Astrocyte (in vitro differentiated cells and primary cell): ENCODE measurements around the gene IL17C. TPM values are rescaled to one million over a fixed set of nuclear protein-coding genes. Genes with fewer than 3 reads are reported as not detected.

Experiments
- DNase-seq: peaks from one replicate; pipeline ENCODE4 v3.0.0-alpha.2; 2010; ENCODE audit warnings: low read depth
- FAIRE-seq: peaks from 2 replicates; lab custom pipeline; 2011; peaks lifted over from hg19 to GRCh38; lab: Jason Lieb, UNC
- H2AFZ ChIP-seq: 2 replicates; pipeline ENCODE4 v1.6.0; 2012; ENCODE audit warnings: low read depth, low read length, inconsistent platforms
- H3K27ac ChIP-seq: 2 replicates; pipeline ENCODE4 v1.5.1; 2011; ENCODE audit warnings: low read depth, low read length, inconsistent platforms
- H3K27me3 ChIP-seq: 2 replicates; pipeline ENCODE4 v1.6.0; 2011; ENCODE audit warnings: low read length, inconsistent platforms; ENCODE audit not compliant: insufficient read depth
- H3K36me3 ChIP-seq: 2 replicates; pipeline ENCODE4 v1.5.1; 2011; ENCODE audit warnings: low read length, inconsistent platforms; ENCODE audit not compliant: insufficient read depth
- H3K4me1 ChIP-seq: 2 replicates; pipeline ENCODE4 v1.5.1; 2011; ENCODE audit warnings: low read length, inconsistent platforms; ENCODE audit not compliant: insufficient read depth
- H3K4me2 ChIP-seq: 2 replicates; pipeline ENCODE4 v1.6.0; 2012; ENCODE audit warnings: low read length, inconsistent platforms
- H3K4me3 ChIP-seq: 2 replicates; pipeline ENCODE4 v1.5.1; 2011; ENCODE audit warnings: low read depth, mild to moderate bottlenecking, low read length, inconsistent platforms; ENCODE audit not compliant: insufficient read depth
- H3K79me2 ChIP-seq: 2 replicates; pipeline ENCODE4 v1.6.0; 2012; ENCODE audit warnings: mild to moderate bottlenecking, low read length, inconsistent platforms; ENCODE audit not compliant: insufficient read depth
- H3K9ac ChIP-seq: 2 replicates; pipeline ENCODE4 v1.6.0; 2012; ENCODE audit warnings: mild to moderate bottlenecking, low read length, inconsistent platforms
- H3K9me3 ChIP-seq: 2 replicates; pipeline ENCODE4 v1.5.1; 2012; ENCODE audit warnings: low read depth, mild to moderate bottlenecking, low read length, inconsistent platforms; ENCODE audit not compliant: insufficient read depth
- H4K20me1 ChIP-seq: 2 replicates; pipeline ENCODE4 v1.6.0; 2012; ENCODE audit warnings: low read length, inconsistent platforms; ENCODE audit not compliant: insufficient read depth
- H3K27ac Mint-ChIP-seq: one replicate; pipeline ENCODE4 v1.8.0; 2021; ENCODE audit warnings: mild to moderate bottlenecking, mixed read lengths; ENCODE audit not compliant: unreplicated experiment
- H3K27me3 Mint-ChIP-seq: one replicate; pipeline ENCODE4 v1.8.0; 2021; ENCODE audit warnings: low read depth, mixed read lengths; ENCODE audit not compliant: unreplicated experiment
- H3K36me3 Mint-ChIP-seq: one replicate; pipeline ENCODE4 v1.8.0; 2021; ENCODE audit warnings: low read depth, mixed read lengths; ENCODE audit not compliant: unreplicated experiment
- H3K4me1 Mint-ChIP-seq: one replicate; pipeline ENCODE4 v1.8.0; 2021; ENCODE audit warnings: low read depth, mixed read lengths; ENCODE audit not compliant: unreplicated experiment
- H3K4me3 Mint-ChIP-seq: one replicate; pipeline ENCODE4 v1.8.0; 2021; ENCODE audit warnings: mild to moderate bottlenecking, moderate library complexity, mixed read lengths; ENCODE audit not compliant: unreplicated experiment
- H3K9me3 Mint-ChIP-seq: one replicate; pipeline ENCODE4 v1.8.0; 2021; ENCODE audit warnings: mild to moderate bottlenecking, mixed read lengths; ENCODE audit not compliant: unreplicated experiment
- EZH2 ChIP-seq: IDR thresholded peaks from 2 replicates; pipeline ENCODE4 v1.6.1; 2012; ENCODE audit warnings: mild to moderate bottlenecking, low read length, inconsistent platforms; ENCODE audit not compliant: insufficient read depth
- total RNA-seq: library from RNA; stranded (reverse); gene quantifications from 2 replicates; pipeline ENCODE4 v1.2.1, GENCODE V29; 2021
- TF ChIP-seq, protein P1 (sequence below): IDR thresholded peaks from 2 replicates; pipeline ENCODE4 v1.5.1; 2011; ENCODE audit warnings: low read depth, mild to moderate bottlenecking, inconsistent platforms, low read length, moderate library complexity; ENCODE audit not compliant: insufficient read depth

IL17C gene
- total RNA-seq, 1 donor from 2014 or later, result 0.36 TPM

GRCh38 chr16:88657371-88657770, 19.0 kb downstream of the IL17C start:
- Histone ChIP-seq H3K4me1 (peaks cover 6% of the 10 kb centered on the region), H3K36me3 (no peaks in the 10 kb centered on the region), H3K9me3 (no peaks in the 10 kb centered on the region), H3K27me3 (no peaks in the 10 kb centered on the region), H2AFZ (no peak overlapping the region), H3K9ac (no peak overlapping the region), H3K4me2 (no peak overlapping the region), H3K4me3 (no peak overlapping the region), H3K79me2 (peaks cover 30% of the 10 kb centered on the region), H3K27ac (no peak overlapping the region), H4K20me1 (peaks cover 54% of the 10 kb centered on the region)
- no peaks in the 10 kb centered on the region for H3K36me3 Mint-ChIP-seq
- H3K27ac Mint-ChIP-seq, result no peak overlapping the region
- no peak for FAIRE-seq
- peaks cover 4% of the 10 kb centered on the region for H3K4me1 Mint-ChIP-seq
- DNase-seq, result no peak
- no peak for TF ChIP-seq EZH2
- TF ChIP-seq, protein P1, sequence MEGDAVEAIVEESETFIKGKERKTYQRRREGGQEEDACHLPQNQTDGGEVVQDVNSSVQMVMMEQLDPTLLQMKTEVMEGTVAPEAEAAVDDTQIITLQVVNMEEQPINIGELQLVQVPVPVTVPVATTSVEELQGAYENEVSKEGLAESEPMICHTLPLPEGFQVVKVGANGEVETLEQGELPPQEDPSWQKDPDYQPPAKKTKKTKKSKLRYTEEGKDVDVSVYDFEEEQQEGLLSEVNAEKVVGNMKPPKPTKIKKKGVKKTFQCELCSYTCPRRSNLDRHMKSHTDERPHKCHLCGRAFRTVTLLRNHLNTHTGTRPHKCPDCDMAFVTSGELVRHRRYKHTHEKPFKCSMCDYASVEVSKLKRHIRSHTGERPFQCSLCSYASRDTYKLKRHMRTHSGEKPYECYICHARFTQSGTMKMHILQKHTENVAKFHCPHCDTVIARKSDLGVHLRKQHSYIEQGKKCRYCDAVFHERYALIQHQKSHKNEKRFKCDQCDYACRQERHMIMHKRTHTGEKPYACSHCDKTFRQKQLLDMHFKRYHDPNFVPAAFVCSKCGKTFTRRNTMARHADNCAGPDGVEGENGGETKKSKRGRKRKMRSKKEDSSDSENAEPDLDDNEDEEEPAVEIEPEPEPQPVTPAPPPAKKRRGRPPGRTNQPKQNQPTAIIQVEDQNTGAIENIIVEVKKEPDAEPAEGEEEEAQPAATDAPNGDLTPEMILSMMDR, result no peak
- no peak overlapping the region for H3K4me3 Mint-ChIP-seq
- no peaks in the 10 kb centered on the region for H3K9me3 Mint-ChIP-seq
- no peaks in the 10 kb centered on the region for H3K27me3 Mint-ChIP-seq

DNA sequence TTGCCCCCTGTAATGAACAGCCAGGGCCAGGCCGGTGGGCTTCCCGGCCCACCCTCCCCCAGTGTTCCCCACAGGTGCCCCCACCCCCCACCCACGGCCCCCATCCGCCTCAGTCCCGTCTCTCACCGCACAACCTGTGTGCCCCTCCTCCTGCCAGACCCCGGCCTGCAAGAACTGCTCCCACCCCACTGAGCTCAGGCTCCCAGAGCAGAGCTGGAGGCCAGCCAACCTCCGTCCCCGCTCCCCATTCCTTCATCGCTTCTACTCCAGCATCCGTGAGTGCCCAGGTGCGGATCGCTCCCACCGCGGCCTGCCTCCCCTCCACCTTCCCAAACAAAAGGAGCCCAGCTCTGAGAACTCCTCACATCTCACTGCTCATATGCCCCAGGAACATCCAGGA, 20.3 kb downstream of the IL17C start:
- no peaks in the 10 kb centered on the region for H3K27me3 Mint-ChIP-seq
- peaks cover 4% of the 10 kb centered on the region for H3K4me1 Mint-ChIP-seq
- no peak overlapping the region for H3K9ac ChIP-seq
- no peak overlapping the region for H3K27ac ChIP-seq
- H3K27ac Mint-ChIP-seq, result no peak overlapping the region
- no peaks in the 10 kb centered on the region for H3K36me3 Mint-ChIP-seq
- H3K4me3 Mint-ChIP-seq, result no peak overlapping the region
- peaks cover 6% of the 10 kb centered on the region for H3K4me1 ChIP-seq
- peaks cover 54% of the 10 kb centered on the region for H4K20me1 ChIP-seq
- FAIRE-seq, result no peak
- no peak overlapping the region for H3K4me3 ChIP-seq
- H2AFZ ChIP-seq, result no peak overlapping the region
- peaks cover 36% of the 10 kb centered on the region for H3K79me2 ChIP-seq
- no peak for TF ChIP-seq EZH2
- TF ChIP-seq, protein P1, result no peak
- no peak for DNase-seq
- H3K9me3 ChIP-seq, result no peaks in the 10 kb centered on the region
- no peaks in the 10 kb centered on the region for H3K27me3 ChIP-seq
- no peaks in the 10 kb centered on the region for H3K36me3 ChIP-seq
- no peak overlapping the region for H3K4me2 ChIP-seq
- H3K9me3 Mint-ChIP-seq, result no peaks in the 10 kb centered on the region

DNA sequence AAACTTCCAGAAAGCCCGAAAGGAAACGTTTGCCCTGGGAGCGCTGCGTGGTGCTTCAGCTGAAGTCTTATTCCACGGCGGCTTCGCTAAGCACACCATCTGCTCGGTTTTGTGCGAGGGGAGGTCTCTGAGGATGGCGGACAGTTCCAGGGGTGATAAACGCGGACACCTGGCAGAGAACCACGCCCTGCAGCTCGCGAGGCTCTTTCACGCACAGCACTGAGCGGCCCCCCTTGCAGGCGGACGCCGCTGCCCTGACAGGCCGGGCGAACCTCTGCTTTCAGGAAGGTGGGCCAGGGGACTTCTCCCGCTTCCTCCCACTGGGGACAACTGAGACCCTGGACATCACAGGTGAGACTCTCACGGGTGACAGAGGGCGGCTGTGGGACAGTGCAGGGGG, 20.8 kb downstream of the IL17C start:
- TF ChIP-seq, protein P1, result no peak
- peaks cover 39% of the 10 kb centered on the region for H3K79me2 ChIP-seq
- H3K9me3 ChIP-seq, result no peaks in the 10 kb centered on the region
- Mint-ChIP-seq H3K36me3 (no peaks in the 10 kb centered on the region), H3K27ac (no peak overlapping the region), H3K27me3 (no peaks in the 10 kb centered on the region), H3K4me1 (peaks cover 6% of the 10 kb centered on the region), H3K9me3 (no peaks in the 10 kb centered on the region), H3K4me3 (no peak overlapping the region)
- H3K27ac ChIP-seq, result no peak overlapping the region
- FAIRE-seq, result no peak
- peaks cover 54% of the 10 kb centered on the region for H4K20me1 ChIP-seq
- H3K4me2 ChIP-seq, result no peak overlapping the region
- H3K27me3 ChIP-seq, result no peaks in the 10 kb centered on the region
- H3K36me3 ChIP-seq, result no peaks in the 10 kb centered on the region
- H3K4me1 ChIP-seq, result peaks cover 6% of the 10 kb centered on the region
- no peak overlapping the region for H2AFZ ChIP-seq
- no peak overlapping the region for H3K9ac ChIP-seq
- H3K4me3 ChIP-seq, result no peak overlapping the region
- no peak for DNase-seq
